B cell (primary cell): ENCODE results near the gene BLOC1S1. TPM values are rescaled to one million over a fixed set of nuclear protein-coding genes. Genes with fewer than 3 reads are reported as not detected.
A peak's percentile ranks its signal among the peaks of the same experiment; 100 is the strongest.

Experiments
- ATAC-seq: fragments of 200-7000 bp; cut with Tn5 transposase; one replicate; pipeline ENCODE4 v1.10.0; 2021; ENCODE audit warnings: low read depth, mild to moderate bottlenecking, moderate number of reproducible peaks, moderate library complexity
- CTCF ChIA-PET: fragments of 350-600 bp; sonication (Branson Sonifier 250); formaldehyde crosslinking; loops from one replicate; lab custom pipeline; 2021; ENCODE audit warnings: antibody characterized with exemption, inconsistent platforms; lab: Charles Lee
- POLR2A ChIA-PET: fragments of 350-600 bp; sonication (Branson Sonifier 250); formaldehyde crosslinking; loops from one replicate; lab custom pipeline; 2021; ENCODE audit warnings: antibody characterized with exemption; lab: Charles Lee
- DNase-seq: peaks from one replicate; pipeline ENCODE4 v3.0.0; 2013
- H2AFZ ChIP-seq: 2 replicates; pipeline ENCODE4 v1.6.1; 2012; ENCODE audit warnings: mild to moderate bottlenecking, low read depth, low read length; ENCODE audit not compliant: insufficient read depth, poor library complexity, severe bottlenecking
- H3K27ac ChIP-seq, 2 donors: 1 replicate in 1 of 2; 2 replicates in 1 of 2; pipeline ENCODE4 v1.5.1; 2012 to 2013; ENCODE audit warnings: low read length in 2 of 2, mild to moderate bottlenecking in 2 of 2, moderate library complexity in 1 of 2
- H3K27me3 ChIP-seq, 4 experiments: fragments of 200-600 bp in 1 of 4; sonication (generic) in 1 of 4; replicated peaks in 1 of 4; 1 replicate in 2 of 4; 2 replicates in 2 of 4; pipeline versions ENCODE4 v1.6.1 to v1.7.0; 2013 to 2016; ENCODE audit warnings: low read length in 3 of 4, mild to moderate bottlenecking in 2 of 4, mixed read lengths in 1 of 4, moderate library complexity in 1 of 4; ENCODE audit not compliant: insufficient read depth in 4 of 4, control insufficient read depth in 3 of 4; ENCODE audit errors: control extremely low read depth in 1 of 4
- H3K36me3 ChIP-seq, 2 experiments: replicated peaks in 1 of 2; 1 replicate in 1 of 2; 2 replicates in 1 of 2; pipeline versions ENCODE4 v1.6.1 to v1.7.1; 2013; ENCODE audit warnings: low read length in 1 of 2; ENCODE audit not compliant: insufficient read depth in 2 of 2, control insufficient read depth in 1 of 2; ENCODE audit errors: control extremely low read depth in 1 of 2, extremely low read depth in 1 of 2
- H3K4me1 ChIP-seq, 2 donors: fragments of 200-600 bp in 1 of 2; sonication (generic) in 1 of 2; 1 replicate in 1 of 2; 2 replicates in 1 of 2; pipeline versions ENCODE4 v1.5.1 to v1.6.1; 2013 to 2017; ENCODE audit warnings: low read length in 2 of 2; ENCODE audit not compliant: control insufficient read depth in 2 of 2, insufficient read depth in 2 of 2
- H3K4me2 ChIP-seq: replicated peaks from 2 replicates; pipeline ENCODE3; 2012; ENCODE audit warnings: mild to moderate bottlenecking, low read depth, low read length; ENCODE audit not compliant: poor library complexity, severe bottlenecking
- H3K4me3 ChIP-seq, 5 experiments: fragments of 200-600 bp in 1 of 5; sonication (generic) in 1 of 5; 1 replicate in 3 of 5; 2 replicates in 2 of 5; pipeline versions ENCODE4 v1.5.1 to v1.7.0; 2011 to 2016; ENCODE audit warnings: low read length in 4 of 5, mild to moderate bottlenecking in 4 of 5, low read depth in 2 of 5, control low read depth in 1 of 5, moderate library complexity in 1 of 5; ENCODE audit not compliant: insufficient read depth in 1 of 5; ENCODE audit errors: control extremely low read depth in 1 of 5, extremely low read depth in 1 of 5
- H3K79me2 ChIP-seq: fragments of 200-600 bp; sonication (generic); one replicate; pipeline ENCODE4 v1.6.0; 2016; ENCODE audit warnings: low read length; ENCODE audit not compliant: control insufficient read depth, insufficient read depth
- H3K9ac ChIP-seq: fragments of 200-600 bp; sonication (generic); 2 replicates; pipeline ENCODE4 v1.6.1; 2017; ENCODE audit warnings: mild to moderate bottlenecking, low read length, moderate library complexity
- H3K9me3 ChIP-seq, 3 donors: one replicate each; pipeline versions ENCODE4 v1.6.1 to v1.7.1; 2013; ENCODE audit warnings: low read length in 2 of 3; ENCODE audit not compliant: control insufficient read depth in 2 of 3, insufficient read depth in 1 of 3; ENCODE audit errors: control extremely low read depth in 1 of 3
- H4K20me1 ChIP-seq: 2 replicates; pipeline ENCODE4 v1.6.0; 2012; ENCODE audit warnings: mild to moderate bottlenecking, low read length; ENCODE audit not compliant: insufficient read depth, control insufficient read depth, poor library complexity, severe bottlenecking
- H3K27ac Mint-ChIP-seq: one replicate; pipeline ENCODE4 v1.8.0; 2021; ENCODE audit warnings: mixed read lengths
- H3K27me3 Mint-ChIP-seq: one replicate; pipeline ENCODE4 v1.8.0; 2021; ENCODE audit warnings: mixed read lengths
- H3K4me1 Mint-ChIP-seq: one replicate; pipeline ENCODE4 v1.8.0; 2021; ENCODE audit warnings: mixed read lengths
- H3K4me3 Mint-ChIP-seq: one replicate; pipeline ENCODE4 v1.8.0; 2021; ENCODE audit warnings: mixed read lengths
- H3K9me3 Mint-ChIP-seq: one replicate; pipeline ENCODE4 v1.8.0; 2022; ENCODE audit warnings: mixed read lengths; ENCODE audit not compliant: insufficient read depth
- EZH2 ChIP-seq: IDR thresholded peaks from 2 replicates; pipeline ENCODE4 v1.6.1; 2012; ENCODE audit warnings: borderline replicate concordance, low read depth, mild to moderate bottlenecking, moderate library complexity, low read length; ENCODE audit not compliant: insufficient read depth, poor library complexity, severe bottlenecking
- WGBS: methylation state at CpG from one replicate; pipeline ENCODE4 v1.1.5; 2013; ENCODE audit warnings: missing lambda C conversion rate; ENCODE audit not compliant: insufficient coverage; 5-methylcytosine and 5-hydroxymethylcytosine counted together
- intact Hi-C: fragments of 100-400 bp; cut with micrococcal nuclease; formaldehyde crosslinking; loops from one replicate; pipeline ENCODE4 v1.10.0; 2022
- polyA plus RNA-seq: library from polyadenylated mRNA; depleted of rRNA; stranded (reverse); fragments of >200 nt; gene quantifications from 2 replicates; pipeline ENCODE4 v1.2.3, GENCODE V29; 2012
- total RNA-seq, 2 donors: library from RNA; stranded (reverse); fragments of 120-200 nt in 1 of 2; gene quantifications; 1 replicate in 1 of 2; 2 replicates in 1 of 2; pipeline versions ENCODE4 v1.2.3 to v1.2.4, GENCODE V29; 2013 to 2022
- TF ChIP-seq, protein P1 (sequence below): fragments of 200-600 bp; IDR thresholded peaks from one replicate; pipeline ENCODE4 v1.8.0; 2022; ENCODE audit warnings: antibody characterized with exemption, mild to moderate bottlenecking

BLOC1S1 gene
- total and polyA plus RNA-seq, 2 donors (not counting 1 experiment from before 2014, with no cell fraction given), result 71.1 to 229 TPM

DNA sequence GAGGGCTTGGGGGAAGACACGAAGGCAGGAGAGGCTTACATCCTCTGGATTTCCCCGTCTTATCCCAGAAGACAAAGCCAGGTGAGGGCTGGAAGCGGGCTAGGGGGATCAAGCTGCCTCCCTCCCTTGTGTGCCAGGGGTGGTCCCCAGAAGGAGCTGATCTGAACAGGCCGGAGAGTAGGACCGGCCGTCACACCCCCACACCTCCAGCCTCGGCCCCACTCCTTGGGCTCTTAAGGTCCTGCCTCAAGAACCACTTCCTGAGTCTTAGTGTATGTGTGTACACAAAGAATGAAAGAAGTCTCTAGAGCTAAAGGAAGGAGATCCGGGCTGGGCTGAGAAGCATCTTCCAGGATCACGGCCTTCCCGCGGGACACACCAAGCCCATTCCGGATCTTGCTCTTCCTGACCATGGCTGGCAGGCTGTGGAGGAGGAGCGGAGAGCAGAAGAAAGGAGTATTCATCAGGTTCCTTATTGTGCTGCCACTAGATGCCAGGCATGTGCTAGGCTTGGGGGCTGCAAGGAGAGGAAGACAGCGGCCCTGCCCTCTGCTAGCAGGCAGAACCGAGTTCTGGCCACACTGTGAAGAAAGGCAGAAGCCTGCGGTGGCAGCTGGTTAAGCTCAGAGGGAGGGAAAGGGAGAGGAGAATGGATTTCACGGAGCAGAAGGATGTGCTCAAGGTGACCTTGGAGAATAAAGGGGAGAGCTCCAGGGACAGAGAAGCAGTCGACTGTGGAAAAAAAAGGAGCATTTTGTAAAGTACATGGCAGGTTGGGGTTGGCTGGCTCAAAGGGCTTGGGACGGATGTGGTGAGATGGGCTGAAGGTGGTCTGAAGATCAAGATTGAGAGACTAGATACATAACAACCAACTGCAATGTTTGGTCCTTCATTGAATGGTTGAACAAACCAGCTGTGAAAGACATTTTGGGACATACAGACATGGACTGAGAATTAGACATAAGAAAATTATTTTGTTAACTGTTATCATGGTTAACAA is 14.3 kb downstream of the BLOC1S1 start:
- WGBS, result under 1% methylated on average over 14 of the region's 19 CpGs
- H3K4me3 Mint-ChIP-seq, result peak overlapping the region; percentile 88

More for the DNA sequence above, 14.3 kb downstream of the BLOC1S1 start:
- H2AFZ ChIP-seq, result peak overlapping the region; percentile 87
- peak overlapping the region; percentile 92 for H3K27ac Mint-ChIP-seq
- H3K27me3 Mint-ChIP-seq, result no peaks in the 10 kb centered on the region
- H3K36me3 ChIP-seq, result peaks cover 0 to 4% of the 10 kb centered on the region in 2 experiments
- H3K9me3 ChIP-seq, result no peaks in the 10 kb centered on the region
- H3K4me3 ChIP-seq, result peak overlapping the region; percentile 55 to 91 (median 77)
- POLR2A ChIA-PET, result interaction anchor here (0.6 to 2.0 kb wide), 7 partner anchors 8 to 1436 kb away, joined by 3 to 18 read pairs (median 4); partner anchors contain the start of genes BLOC1S1 and PA2G4
- peak overlapping the region; percentile 64 to 80 for H3K27ac ChIP-seq
- H3K4me1 Mint-ChIP-seq, result peaks cover 35% of the 10 kb centered on the region
- CTCF ChIA-PET, result interaction anchor here (0.8 to 4.4 kb wide), 17 partner anchors 8 to 311 kb away, joined by 3 to 41 read pairs (median 5); partner anchors contain the start of genes BLOC1S1, ORMDL2, RDH5 and SARNP
- TF ChIP-seq, protein P1, sequence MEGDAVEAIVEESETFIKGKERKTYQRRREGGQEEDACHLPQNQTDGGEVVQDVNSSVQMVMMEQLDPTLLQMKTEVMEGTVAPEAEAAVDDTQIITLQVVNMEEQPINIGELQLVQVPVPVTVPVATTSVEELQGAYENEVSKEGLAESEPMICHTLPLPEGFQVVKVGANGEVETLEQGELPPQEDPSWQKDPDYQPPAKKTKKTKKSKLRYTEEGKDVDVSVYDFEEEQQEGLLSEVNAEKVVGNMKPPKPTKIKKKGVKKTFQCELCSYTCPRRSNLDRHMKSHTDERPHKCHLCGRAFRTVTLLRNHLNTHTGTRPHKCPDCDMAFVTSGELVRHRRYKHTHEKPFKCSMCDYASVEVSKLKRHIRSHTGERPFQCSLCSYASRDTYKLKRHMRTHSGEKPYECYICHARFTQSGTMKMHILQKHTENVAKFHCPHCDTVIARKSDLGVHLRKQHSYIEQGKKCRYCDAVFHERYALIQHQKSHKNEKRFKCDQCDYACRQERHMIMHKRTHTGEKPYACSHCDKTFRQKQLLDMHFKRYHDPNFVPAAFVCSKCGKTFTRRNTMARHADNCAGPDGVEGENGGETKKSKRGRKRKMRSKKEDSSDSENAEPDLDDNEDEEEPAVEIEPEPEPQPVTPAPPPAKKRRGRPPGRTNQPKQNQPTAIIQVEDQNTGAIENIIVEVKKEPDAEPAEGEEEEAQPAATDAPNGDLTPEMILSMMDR, result peak; percentile 21
- no peak for TF ChIP-seq EZH2
- no peaks in the 10 kb centered on the region for H3K79me2 ChIP-seq
- DNase-seq, result peak; percentile 61
- peak overlapping the region; percentile 100 for H3K4me2 ChIP-seq
- intact Hi-C loops, result loop anchor here (1.0 kb wide), 2 partner anchors 8 to 14 kb away; partner anchors contain the start of gene BLOC1S1
- H3K27me3 ChIP-seq, result no peaks in the 10 kb centered on the region
- H3K9me3 Mint-ChIP-seq, result no peaks in the 10 kb centered on the region
- ATAC-seq, result peak; percentile 17
- peak overlapping the region; percentile 90 for H3K9ac ChIP-seq
- peaks cover 19 to 28% of the 10 kb centered on the region in 2 donors for H3K4me1 ChIP-seq
- H4K20me1 ChIP-seq, result no peaks in the 10 kb centered on the region
